Thyroid gland (tissue), 4 donors: Measurements from ENCODE around the gene IL24.

Experiments used
- POLR2A ChIP-seq, 2 donors: fragments of 450-650 bp; IDR thresholded peaks; one replicate each; pipeline ENCODE4 v1.6.1; 2017; ENCODE audit warnings: antibody characterized with exemption in 2 of 2, mild to moderate bottlenecking in 2 of 2, moderate library complexity in 1 of 2
- TF ChIP-seq, protein P1 (sequence below), 6 experiments: fragments of 200-600 bp in 3 of 6; fragments of 450-650 bp in 3 of 6; sonication (generic) in 3 of 6; IDR thresholded peaks; one replicate each; pipeline ENCODE4 v1.5.1; 2016 to 2019; ENCODE audit warnings: antibody characterized with exemption in 6 of 6, mild to moderate bottlenecking in 2 of 6, inconsistent platforms in 1 of 6, moderate library complexity in 1 of 6

DNA sequence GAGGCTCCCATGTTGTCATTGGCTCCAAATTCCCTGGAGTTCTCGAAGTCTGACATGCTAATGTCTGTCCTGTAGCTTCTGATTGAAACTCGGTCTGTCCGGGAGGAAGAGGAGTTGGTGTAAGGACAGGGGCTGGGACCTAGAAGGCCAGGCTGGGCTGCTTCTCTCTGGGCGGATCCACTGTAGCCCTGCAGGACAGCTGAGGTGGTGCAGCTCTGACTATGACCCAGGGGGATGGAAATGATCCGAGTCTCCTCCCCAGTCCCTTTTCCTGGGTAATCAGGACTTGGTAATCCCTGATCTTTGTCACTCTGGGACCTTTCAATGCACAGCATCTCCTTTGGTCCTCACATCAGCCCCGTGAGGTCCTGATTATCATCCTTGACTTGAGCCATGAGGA is 34.5 kb downstream of the IL24 start:
- TF ChIP-seq, protein P1, sequence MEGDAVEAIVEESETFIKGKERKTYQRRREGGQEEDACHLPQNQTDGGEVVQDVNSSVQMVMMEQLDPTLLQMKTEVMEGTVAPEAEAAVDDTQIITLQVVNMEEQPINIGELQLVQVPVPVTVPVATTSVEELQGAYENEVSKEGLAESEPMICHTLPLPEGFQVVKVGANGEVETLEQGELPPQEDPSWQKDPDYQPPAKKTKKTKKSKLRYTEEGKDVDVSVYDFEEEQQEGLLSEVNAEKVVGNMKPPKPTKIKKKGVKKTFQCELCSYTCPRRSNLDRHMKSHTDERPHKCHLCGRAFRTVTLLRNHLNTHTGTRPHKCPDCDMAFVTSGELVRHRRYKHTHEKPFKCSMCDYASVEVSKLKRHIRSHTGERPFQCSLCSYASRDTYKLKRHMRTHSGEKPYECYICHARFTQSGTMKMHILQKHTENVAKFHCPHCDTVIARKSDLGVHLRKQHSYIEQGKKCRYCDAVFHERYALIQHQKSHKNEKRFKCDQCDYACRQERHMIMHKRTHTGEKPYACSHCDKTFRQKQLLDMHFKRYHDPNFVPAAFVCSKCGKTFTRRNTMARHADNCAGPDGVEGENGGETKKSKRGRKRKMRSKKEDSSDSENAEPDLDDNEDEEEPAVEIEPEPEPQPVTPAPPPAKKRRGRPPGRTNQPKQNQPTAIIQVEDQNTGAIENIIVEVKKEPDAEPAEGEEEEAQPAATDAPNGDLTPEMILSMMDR (IDR thresholded peaks at IDR 0.05), result no peak
- TF ChIP-seq POLR2A (IDR thresholded peaks at IDR 0.05), result no peak
